ENCODE measurements around the gene ACOX2. TPM values are rescaled to one million over a fixed set of nuclear protein-coding genes. Genes with fewer than 3 reads are reported as not detected.

The ACOX2 gene
- total and polyA plus RNA-seq, 9 donors: 6.8 to 57.7 (median 23.7) TPM

DNA sequence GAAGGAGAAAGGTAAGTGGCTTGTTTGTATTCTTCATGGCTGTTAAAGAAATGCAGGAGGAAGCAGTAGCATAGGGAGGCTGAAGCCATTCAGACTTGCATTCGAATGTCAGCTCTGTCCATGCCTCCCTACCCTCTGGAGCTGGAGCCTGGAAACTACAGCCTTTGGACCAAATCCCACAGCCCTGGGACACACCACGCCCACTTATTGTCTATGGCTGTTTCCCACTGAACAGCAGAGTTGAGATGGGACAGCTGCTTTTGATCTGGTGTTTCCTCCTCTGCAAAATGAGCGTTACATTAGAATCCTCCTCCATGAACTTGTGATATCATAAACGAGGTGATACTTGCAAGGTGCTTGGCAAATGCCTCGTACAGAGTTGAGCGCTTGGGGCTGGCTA is 36.6 kb upstream of the ACOX2 start:
- intact Hi-C loops (cut with DNase I): loop anchor here in 1 of 4 donors (5.0 kb wide), 1 partner anchor 59 kb away; no protein-coding TSS in a partner anchor
- TF ChIP-seq EP300 (IDR thresholded peaks at IDR 0.05): no peak
- no peak for TF ChIP-seq POLR2A (IDR thresholded peaks at IDR 0.05)
- TF ChIP-seq, protein P1, sequence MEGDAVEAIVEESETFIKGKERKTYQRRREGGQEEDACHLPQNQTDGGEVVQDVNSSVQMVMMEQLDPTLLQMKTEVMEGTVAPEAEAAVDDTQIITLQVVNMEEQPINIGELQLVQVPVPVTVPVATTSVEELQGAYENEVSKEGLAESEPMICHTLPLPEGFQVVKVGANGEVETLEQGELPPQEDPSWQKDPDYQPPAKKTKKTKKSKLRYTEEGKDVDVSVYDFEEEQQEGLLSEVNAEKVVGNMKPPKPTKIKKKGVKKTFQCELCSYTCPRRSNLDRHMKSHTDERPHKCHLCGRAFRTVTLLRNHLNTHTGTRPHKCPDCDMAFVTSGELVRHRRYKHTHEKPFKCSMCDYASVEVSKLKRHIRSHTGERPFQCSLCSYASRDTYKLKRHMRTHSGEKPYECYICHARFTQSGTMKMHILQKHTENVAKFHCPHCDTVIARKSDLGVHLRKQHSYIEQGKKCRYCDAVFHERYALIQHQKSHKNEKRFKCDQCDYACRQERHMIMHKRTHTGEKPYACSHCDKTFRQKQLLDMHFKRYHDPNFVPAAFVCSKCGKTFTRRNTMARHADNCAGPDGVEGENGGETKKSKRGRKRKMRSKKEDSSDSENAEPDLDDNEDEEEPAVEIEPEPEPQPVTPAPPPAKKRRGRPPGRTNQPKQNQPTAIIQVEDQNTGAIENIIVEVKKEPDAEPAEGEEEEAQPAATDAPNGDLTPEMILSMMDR (IDR thresholded peaks at IDR 0.05): no peak
- H3K27me3 ChIP-seq: no peaks in the 10 kb centered on the region
- WGBS, 3 donors: 12 to 28% (median 15%) methylated on average over 6 of the region's 6 CpGs
- H3K9me3 ChIP-seq: no peaks in the 10 kb centered on the region
- H3K36me3 ChIP-seq: no peaks in the 10 kb centered on the region
- peak in 1 of 5 donors; percentile 29 for DNase-seq
- no peak overlapping the region for H3K4me3 ChIP-seq
- no peaks in the 10 kb centered on the region for H3K4me1 ChIP-seq (ENCODE audit: insufficient read depth)
- no peak overlapping the region for H3K27ac ChIP-seq

GRCh38 chr3:58572634-58573230 is 35.7 kb upstream of the ACOX2 start:
- intact Hi-C loops (cut with DNase I): loop anchor here in 1 of 4 donors (5.0 kb wide), 1 partner anchor 60 kb away; no protein-coding TSS in a partner anchor
- H3K27me3 ChIP-seq: no peaks in the 10 kb centered on the region
- no peak overlapping the region for H3K4me3 ChIP-seq
- no peaks in the 10 kb centered on the region for H3K36me3 ChIP-seq
- no peaks in the 10 kb centered on the region for H3K4me1 ChIP-seq (ENCODE audit: insufficient read depth)
- no peak for DNase-seq
- H3K27ac ChIP-seq: no peak overlapping the region
- 94 to 96% (median 96%) methylated on average over 7 of the region's 7 CpGs for WGBS, 3 donors
- TF ChIP-seq EP300 (IDR thresholded peaks at IDR 0.05): no peak
- TF ChIP-seq, protein P1 (IDR thresholded peaks at IDR 0.05): no peak
- no peak for TF ChIP-seq POLR2A (IDR thresholded peaks at IDR 0.05)
- H3K9me3 ChIP-seq: no peaks in the 10 kb centered on the region

DNA sequence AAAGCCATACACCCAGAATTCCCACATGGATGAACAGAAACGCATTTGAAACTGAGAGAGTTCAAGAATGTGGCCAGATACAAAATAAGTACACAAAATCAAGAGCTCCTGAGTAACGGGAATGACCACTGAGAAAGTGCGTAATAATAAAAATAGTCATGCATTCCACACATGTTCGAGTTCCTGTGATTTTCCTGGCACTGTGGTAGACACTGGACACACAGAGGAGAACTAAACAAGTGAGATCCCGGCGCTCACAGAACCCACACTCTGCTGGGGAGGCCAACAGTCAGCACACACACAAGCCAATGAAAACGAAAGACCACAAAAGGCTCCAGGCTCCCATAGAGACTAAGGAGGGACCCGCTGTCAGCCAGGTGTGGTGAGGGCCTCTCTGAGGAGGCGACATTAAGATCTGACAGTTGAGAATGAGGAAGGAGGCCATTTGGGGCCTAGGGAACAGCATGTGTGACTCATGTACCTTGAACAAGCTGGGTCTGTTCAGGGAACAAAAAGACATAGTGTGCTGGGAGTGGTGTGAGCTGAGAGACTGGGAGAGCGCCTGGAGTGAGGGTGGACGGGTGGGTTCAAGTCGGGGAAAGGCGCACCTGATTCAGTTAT is 35.1 kb upstream of the ACOX2 start:
- intact Hi-C loops (cut with DNase I): loop anchor here in 1 of 4 donors (5.0 kb wide), 1 partner anchor 60 kb away; no protein-coding TSS in a partner anchor
- Histone ChIP-seq H3K4me3 (no peak overlapping the region), H3K27me3 (no peaks in the 10 kb centered on the region), H3K27ac (no peak overlapping the region), H3K4me1 (ENCODE audit: insufficient read depth) (no peaks in the 10 kb centered on the region), H3K36me3 (no peaks in the 10 kb centered on the region), H3K9me3 (no peaks in the 10 kb centered on the region)
- no peak for DNase-seq
- WGBS, 3 donors: 85 to 93% (median 89%) methylated on average over 13 of the region's 13 CpGs
- TF ChIP-seq POLR2A (IDR thresholded peaks at IDR 0.05) (no peak), EP300 (IDR thresholded peaks at IDR 0.05) (no peak)
- TF ChIP-seq, protein P1 (IDR thresholded peaks at IDR 0.05): no peak

DNA sequence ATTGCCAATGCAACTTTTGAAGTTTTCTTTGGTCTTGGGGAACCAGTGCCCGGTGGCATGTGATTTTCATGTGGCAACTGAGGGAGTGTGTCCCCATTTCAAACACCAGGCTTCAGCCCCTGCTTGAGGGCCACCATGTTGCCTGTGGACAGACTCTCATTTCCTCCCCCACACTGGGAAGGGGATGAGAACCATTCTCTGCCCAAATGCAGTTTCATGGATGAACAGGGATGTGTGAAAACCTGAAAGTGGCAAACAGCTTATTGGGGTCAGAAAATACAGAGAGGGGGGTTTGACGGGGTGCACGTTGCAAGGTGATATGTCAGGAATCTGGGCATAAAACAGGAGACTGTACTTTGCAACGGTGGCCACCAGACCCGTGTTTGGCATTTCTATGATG is 33.9 kb upstream of the ACOX2 start:
- intact Hi-C loops (cut with DNase I): loop anchor here in 1 of 4 donors (5.0 kb wide), 1 partner anchor 61 kb away; no protein-coding TSS in a partner anchor
- TF ChIP-seq EP300 (IDR thresholded peaks at IDR 0.05) (no peak), POLR2A (IDR thresholded peaks at IDR 0.05) (no peak)
- TF ChIP-seq, protein P1 (IDR thresholded peaks at IDR 0.05): no peak
- WGBS, 3 donors: 90 to 93% (median 92%) methylated on average over 5 of the region's 5 CpGs

More for the DNA sequence above, 33.9 kb upstream of the ACOX2 start:
- no peaks in the 10 kb centered on the region for H3K27me3 ChIP-seq
- no peaks in the 10 kb centered on the region for H3K4me1 ChIP-seq (ENCODE audit: insufficient read depth)
- DNase-seq: no peak
- no peaks in the 10 kb centered on the region for H3K36me3 ChIP-seq
- H3K9me3 ChIP-seq: no peaks in the 10 kb centered on the region
- H3K27ac ChIP-seq: no peak overlapping the region
- no peak overlapping the region for H3K4me3 ChIP-seq
